HG02642 (cell line): ENCODE results near the gene KCTD21.

Source experiments
- ATAC-seq: cut with Tn5 transposase; IDR thresholded peaks from one replicate; pipeline ENCODE4 v1.9.1; 2021; ENCODE audit warnings: mild to moderate bottlenecking; ENCODE audit not compliant: unreplicated experiment, poor library complexity

Gene KCTD21

DNA sequence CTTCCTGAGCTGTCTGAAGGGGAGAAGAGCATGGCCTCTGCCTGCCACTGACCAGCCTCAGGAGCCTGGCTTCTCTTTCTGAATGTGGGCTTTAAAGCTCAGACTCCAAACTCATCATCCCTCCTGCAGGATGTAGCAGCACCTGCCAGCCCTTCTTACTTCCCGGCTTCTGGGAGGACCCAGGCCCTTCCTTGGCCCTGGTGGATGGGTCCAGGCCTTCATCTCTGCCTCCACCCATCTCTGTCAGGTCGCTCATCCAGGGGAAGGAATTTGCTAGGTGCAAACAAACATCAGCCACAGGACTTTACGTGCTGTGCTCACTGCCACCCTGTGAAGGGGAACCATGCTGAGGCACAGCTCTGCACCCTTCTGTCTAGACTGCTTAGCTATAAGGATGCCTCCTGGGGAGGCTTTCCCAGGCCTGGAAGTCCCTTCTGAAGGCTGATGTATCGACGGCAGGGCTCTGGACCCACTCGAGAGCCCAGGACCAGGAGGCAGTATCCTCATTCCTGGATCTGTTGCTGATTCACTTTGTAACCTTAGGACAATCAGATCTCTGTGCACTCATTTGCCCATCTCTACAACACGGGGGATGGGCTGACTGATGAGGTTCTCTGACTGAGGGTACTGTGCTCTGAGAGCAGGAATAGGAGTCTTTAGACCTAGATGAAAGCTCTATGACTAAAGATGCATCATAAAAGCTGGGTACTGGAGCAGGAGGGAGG lies 31.2 kb upstream of the KCTD21 start:
- ATAC-seq, result no peak

DNA sequence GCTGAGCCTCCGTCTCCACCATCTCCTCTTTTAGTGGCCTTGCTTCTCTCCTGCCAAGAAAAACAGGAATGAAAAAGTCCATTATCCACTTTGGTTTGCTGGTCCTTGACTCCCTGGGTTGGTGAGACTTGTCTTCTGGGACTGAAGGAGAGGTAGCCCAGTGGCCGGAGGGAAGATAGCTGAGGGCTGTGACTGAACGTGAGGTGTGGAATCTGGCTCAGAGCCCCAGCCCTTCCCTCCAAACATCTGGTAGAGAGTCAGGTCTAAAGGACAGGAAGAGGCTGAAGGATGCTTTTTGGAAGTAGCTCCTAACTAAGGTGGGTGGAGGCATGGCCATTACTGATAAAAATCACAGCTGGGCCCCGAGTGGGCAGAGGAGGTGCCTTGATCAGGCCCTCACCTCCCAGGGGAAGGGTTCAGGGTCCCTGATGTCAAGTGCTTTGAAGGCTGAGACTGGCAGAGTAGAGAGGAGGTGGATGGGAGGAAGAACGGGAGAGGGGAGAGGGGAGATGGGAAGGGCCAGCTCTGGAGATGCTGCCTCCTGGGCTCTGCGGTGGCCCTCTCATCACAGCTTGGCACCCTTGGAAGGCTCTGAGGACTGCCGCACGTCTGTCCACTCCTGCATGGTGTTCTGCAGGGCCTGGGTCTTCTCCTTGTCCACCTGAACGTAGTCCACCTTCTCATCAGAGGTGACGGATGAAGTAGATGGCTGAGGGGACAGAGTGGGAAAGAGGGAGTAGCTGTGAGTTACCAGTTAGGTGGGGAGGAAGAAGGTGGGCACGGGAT lies 30.5 kb upstream of the KCTD21 start:
- ATAC-seq, result no peak

- no peak for ATAC-seq
These were observed 29.5 kb upstream of the KCTD21 start for GRCh38 chr11:78217650-78218541.

DNA sequence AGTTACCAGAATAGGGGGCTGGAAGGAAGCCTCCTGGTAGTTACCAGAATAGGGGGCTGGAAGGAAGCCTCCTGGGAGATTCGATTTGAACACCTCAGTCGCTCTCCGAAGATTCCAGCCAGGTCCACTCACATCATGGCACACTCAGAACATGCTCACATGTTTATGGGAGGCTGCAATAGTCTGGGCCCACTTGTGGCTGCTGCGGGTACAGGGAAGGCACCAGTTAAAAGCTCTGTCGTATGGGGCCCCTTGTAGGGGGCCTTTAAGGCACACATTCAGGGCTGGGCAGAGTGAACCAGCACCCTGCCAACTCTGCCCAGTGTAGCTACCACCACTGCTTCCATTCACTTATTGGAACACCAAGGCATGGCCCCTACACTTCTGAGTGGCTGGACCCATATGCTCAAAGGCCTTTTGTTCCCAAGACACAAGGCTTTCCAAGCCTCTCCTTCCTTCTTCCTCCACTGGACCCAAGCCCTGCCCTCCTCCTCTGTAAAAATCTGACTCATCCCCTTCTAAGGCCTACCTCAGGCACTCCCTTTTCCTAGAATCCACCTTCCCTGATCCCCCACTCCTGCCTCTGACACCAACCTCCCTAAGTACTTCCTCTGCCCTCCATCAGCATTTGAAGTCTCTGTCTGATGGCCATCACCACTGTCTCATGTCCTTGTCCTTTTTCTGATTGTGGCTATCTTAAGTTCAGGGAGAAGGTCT lies 28.3 kb upstream of the KCTD21 start:
- no peak for ATAC-seq

GRCh38 chr11:78216021-78216420 lies 27.6 kb upstream of the KCTD21 start:
- ATAC-seq, result no peak

DNA sequence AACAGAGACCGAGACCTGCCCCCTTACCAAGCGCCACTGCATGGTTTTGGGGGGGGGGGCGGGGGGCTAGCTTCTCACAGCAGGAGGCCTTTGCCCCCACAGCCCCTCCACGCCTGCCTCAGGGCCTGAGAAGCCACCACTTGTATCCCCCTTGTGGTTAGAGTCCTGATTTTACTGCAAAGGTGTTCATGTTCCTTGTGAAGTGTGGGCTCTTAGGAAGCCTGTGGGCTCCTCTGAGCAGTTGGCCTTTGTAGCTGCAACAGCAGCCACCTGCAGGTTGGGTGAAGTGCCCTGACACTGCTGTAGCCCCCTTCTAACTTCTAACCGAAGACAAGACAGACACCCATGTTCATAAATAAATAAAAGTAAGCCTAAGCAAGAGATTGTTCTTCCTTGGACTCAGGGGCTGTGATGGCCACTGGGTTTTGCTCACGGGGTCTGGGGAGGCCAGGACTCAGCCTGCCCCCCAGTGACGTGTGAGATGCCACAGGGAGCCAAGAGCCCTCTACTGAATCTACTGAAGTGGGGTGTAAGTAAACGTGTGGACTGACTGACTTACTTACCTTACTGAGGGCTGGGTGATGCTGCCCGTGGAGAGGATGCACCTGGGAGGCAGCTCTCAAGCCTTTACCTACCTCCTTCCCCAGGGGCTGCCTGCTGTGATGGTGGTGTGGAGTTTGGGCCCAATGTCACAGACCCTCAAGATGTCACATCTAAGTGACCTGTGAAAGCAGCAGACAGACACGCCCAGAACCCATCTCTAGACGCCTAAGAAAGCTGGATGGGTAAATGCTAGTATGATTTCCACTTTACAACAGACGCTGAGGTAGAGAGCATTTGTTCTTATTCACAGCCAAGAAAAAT lies 26.1 kb upstream of the KCTD21 start:
- no peak for ATAC-seq

- ATAC-seq, result no peak
These were observed 25.3 kb upstream of the KCTD21 start for GRCh38 chr11:78213526-78214330.

DNA sequence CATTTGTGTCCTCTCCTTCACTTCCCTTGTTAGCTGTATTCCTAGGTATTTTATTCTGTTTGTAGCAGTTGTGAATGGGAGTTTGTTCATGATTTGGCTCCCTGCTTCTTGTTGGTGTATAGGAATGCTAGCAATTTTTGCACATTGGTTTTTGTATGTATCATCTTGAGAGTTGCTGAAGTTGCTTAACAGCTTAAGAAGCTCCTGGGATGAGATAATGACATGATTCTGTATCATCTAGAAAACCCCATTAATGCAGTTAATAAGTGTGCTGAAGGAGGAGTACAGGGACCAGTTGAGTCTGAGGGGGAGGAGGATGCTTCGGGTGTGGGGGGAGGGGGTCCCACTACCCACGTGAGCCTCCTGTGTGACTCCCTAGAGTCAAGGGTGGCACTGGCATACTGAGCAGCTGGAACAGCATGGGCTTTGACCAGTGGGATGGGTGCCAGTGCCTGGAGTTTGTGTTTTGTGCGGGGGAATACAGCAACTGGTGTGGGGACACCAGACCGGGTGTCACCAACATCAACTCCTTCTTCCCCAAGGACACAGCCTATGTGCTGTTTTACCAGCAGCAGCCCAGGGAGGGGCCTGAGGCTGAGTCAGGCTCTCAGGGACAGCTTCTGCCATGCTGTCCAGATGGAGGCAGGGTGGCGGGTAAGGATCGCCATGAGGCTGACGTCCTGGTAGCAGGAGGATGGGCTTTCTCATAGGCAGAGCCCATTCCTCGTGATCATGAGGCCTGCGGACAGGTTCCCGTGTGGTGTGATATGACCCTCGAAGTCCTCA lies 24.4 kb upstream of the KCTD21 start:
- no peak for ATAC-seq

DNA sequence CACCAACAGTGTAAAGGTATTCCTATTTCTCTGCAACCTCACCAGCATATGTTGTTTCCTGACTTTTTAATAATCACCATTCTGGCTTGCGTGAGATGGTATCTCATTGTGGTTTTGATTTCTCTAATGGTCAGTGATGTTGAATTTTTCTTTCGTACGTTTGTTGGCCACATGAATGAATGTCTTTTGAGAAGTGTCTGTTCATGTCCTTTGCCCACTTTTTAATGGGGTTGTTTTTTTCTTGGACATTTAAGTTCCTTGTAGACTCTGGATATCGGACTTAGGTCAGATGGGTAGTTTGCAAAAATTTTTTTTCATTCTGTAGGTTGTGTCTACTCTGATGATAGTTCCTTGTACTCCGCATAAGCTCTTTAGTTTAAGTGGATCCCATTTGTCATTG lies 23.1 kb upstream of the KCTD21 start:
- ATAC-seq, result no peak

- no peak for ATAC-seq
These were observed 21.7 kb upstream of the KCTD21 start for GRCh38 chr11:78210000-78210608.

DNA sequence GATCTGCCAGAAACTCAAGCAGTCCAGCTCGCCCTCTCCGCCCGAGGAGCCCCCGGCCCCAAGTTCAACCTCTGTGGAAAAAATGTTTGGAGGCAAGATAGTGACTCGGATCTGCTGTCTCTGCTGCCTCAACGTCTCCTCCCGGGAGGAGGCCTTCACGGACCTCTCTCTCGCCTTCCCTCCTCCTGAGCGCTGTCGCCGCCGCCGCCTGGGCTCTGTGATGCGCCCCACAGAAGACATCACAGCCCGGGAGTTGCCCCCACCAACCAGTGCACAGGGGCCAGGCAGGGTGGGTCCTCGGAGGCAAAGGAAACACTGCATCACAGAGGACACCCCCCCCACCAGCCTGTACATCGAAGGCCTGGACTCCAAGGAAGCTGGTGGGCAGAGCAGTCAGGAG lies 21.1 kb upstream of the KCTD21 start:
- ATAC-seq, result no peak

DNA sequence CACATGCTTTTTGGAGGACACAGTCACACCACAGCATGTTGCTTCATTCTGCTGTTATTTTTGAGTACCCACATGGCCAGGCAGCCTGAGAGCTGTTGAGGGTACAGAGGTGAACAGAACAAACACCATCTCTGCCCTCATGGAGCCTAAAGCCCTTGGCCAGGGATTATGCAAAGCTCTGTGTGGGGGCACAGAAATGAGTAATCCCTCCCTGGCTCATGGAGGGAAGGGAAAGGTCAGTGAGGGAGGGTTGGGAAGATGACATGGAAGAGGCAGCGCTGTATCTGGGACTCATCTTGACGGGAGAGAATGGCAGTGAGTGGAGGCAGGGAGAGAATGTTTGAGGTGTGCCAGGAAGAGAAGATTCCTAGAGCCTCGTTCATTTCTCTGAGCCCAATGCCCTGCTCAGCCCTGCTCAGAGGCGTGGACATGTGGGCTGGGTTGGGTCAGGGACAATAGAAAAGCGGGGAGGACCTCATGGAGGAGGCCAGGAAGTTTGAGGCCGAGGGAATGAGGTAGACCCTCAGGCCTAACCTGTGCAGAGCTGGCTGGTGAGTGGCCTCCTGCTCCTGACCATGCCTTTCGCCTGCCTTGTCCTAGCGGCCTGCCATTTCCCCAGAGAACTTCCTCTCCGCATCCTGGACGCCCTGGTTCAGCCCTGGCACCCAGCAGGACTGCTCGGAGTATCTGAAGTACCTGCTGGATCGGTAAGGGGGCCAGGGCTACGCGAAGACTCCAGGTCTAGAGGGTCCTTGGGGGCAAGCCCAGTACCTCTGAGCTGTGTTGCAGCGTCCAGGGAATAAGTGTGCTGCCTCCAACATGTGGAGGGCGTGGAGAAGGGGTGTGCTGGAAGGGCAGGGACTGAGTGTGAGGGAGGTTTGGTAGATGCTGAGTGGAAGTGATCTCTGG lies 20.1 kb upstream of the KCTD21 start:
- no peak for ATAC-seq

DNA sequence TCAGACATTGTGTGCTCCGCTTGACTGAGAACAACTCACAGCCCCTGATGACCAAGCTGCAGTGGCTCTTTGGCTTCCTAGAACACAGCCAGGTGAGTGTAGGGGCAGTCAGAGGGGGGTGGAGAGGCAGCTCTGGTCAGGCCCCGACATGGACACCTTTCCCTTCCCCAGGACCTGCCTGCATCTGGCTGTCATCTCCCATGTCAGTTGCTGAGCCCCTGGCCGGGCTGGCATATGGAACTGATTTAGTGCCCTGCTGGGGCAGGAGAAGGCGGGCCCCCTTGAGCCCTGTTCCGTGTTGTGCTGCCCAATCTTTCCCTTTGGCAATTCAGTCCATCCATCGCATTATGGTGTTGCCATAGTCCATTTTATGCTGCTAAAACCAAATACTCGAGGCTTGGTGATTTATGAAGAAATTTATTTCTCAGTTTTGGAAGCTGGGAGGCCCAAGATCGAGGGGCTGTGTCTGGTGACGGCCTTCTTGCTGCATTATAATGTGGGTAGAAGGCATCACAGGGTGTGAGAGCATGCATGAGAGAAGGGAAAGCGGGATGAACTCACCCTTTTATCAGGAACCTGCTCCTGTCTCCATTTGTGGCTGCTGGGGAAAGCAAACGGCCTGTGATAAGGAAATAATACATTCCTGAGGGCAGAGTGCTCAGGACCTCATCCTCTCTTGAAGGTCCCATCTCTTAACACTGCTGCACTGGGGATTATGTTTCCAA lies 19.3 kb upstream of the KCTD21 start:
- ATAC-seq, result no peak

GRCh38 chr11:78205691-78206090 lies 17.3 kb upstream of the KCTD21 start:
- ATAC-seq, result no peak

DNA sequence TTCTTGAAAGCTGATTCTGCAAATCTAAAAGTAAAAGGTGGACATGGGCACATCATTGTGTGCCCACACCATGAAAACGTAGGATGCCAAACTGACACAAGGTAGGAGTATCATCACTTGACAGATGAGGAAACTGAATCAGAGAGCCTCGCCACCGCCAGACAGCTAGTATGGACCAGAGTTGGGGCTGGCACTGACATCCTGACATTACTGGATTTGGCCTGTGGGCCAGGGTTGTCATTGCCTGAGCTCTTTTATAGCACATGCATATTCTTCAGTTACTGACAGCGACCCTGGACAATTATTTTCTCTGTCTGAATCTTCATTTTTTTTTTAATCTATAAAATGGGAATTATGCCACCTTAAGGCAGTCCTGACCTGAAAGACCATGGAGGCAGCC lies 16.8 kb upstream of the KCTD21 start:
- no peak for ATAC-seq

DNA sequence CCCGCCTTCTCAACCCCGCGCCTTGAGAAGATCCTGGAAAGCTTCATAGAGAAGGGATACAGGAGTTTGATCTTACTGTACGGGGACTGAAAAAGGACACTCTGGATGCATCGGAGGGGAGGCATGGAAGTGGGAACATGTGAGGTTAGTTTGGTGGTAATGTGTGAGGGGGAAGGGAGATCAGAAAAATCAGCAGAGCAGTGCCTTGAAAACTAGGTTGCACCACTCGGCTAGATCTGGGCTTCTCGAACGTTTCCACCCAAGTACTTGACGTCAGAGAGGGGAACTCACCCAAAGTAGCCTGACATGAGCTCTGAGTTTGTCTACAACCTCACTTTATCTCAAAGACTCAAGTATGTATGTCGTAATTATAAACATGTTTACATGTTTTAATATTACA lies 14.8 kb upstream of the KCTD21 start:
- no peak for ATAC-seq
